HG03575 (cell line): ENCODE measurements around the gene BAIAP3.

ENCODE experiments used
- ATAC-seq: cut with Tn5 transposase; IDR thresholded peaks from one replicate; pipeline ENCODE4 v1.9.1; 2021; ENCODE audit not compliant: unreplicated experiment, insufficient number of reproducible peaks, low FRiP score; ENCODE audit errors: extremely low read depth

BAIAP3 gene

GRCh38 chr16:1297018-1297696 is 36.3 kb upstream of the BAIAP3 start:
- no peak for ATAC-seq

GRCh38 chr16:1298406-1298805 is 35.0 kb upstream of the BAIAP3 start:
- no peak for ATAC-seq

GRCh38 chr16:1299012-1299867 is 34.2 kb upstream of the BAIAP3 start:
- ATAC-seq, result no peak

GRCh38 chr16:1299868-1300203 is 33.6 kb upstream of the BAIAP3 start:
- no peak for ATAC-seq

GRCh38 chr16:1300664-1301476 is 32.6 kb upstream of the BAIAP3 start:
- no peak for ATAC-seq

GRCh38 chr16:1301562-1301961 is 31.9 kb upstream of the BAIAP3 start:
- ATAC-seq, result no peak

- no peak for ATAC-seq
Observed at GRCh38 chr16:1305823-1306222, 27.6 kb upstream of the BAIAP3 start.

- no peak for ATAC-seq
Observed at GRCh38 chr16:1306334-1306733, 27.1 kb upstream of the BAIAP3 start.

GRCh38 chr16:1308036-1308976 is 25.1 kb upstream of the BAIAP3 start:
- no peak for ATAC-seq

GRCh38 chr16:1308977-1309885 is 24.2 kb upstream of the BAIAP3 start, which contains the start of gene UBE2I:
UBE2I (plus strand) TSS chr16:1309636; CDS start chr16:1314031, 4,395 bp downstream.
- ATAC-seq, result no peak

- no peak for ATAC-seq
Observed at GRCh38 chr16:1309888-1310831, 23.3 kb upstream of the BAIAP3 start.

- ATAC-seq, result no peak
Observed at GRCh38 chr16:1310832-1311200, 22.6 kb upstream of the BAIAP3 start.

GRCh38 chr16:1311212-1311737 is 22.2 kb upstream of the BAIAP3 start:
- ATAC-seq, result no peak

- no peak for ATAC-seq
Observed at GRCh38 chr16:1311738-1312466, 21.5 kb upstream of the BAIAP3 start.

GRCh38 chr16:1312467-1312816 is 21.0 kb upstream of the BAIAP3 start:
- no peak for ATAC-seq

- ATAC-seq, result no peak
Observed at GRCh38 chr16:1312903-1313302, 20.5 kb upstream of the BAIAP3 start.
